ENCODE data around the gene FAM107A.

DNA sequence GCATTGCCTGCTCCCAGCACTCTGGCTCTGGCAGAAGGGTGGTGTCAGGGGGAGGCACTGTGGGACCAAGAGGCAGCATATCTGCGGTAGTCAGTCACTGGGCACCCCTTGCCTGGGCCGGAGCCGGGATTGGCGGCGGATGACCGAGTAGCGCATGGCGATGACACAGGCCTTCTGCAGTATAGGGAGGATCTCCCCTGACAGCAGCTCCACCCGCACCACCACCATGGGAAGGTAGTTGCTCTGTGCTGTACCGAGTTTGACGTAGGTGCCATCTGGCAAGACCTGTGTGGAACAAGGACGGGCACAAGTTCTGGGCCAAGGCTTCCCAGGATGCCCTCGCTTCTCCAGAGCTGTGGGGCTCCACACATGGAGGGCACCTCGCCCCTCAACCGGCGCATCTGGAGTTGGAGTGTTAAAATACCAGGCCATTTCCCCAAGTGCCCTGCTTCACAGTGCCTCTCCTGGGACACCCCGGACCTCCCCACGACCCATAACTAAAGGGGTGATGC lies 46.8 kb downstream of the FAM107A start:
- TF ChIP-seq POLR2A (conservative IDR thresholded peaks at IDR 0.05) (no peak), SMAD4 (CRISPR knock-in tag; conservative IDR thresholded peaks at IDR 0.05) (no peak), TAF1 (IDR thresholded peaks at IDR 0.05; ENCODE audit: control insufficient read depth, extremely low read depth, insufficient read depth, low read length, severe bottlenecking) (no peak), CTCF (IDR thresholded peaks at IDR 0.05 in 2 of 3, conservative IDR thresholded peaks at IDR 0.05 in 1 of 3; ENCODE audit: insufficient read depth in 2 of 3, low read depth in 1 of 3, low read length in 3 of 3) (no peak), DPF2 (IDR thresholded peaks at IDR 0.05) (no peak), EP300 (IDR thresholded peaks at IDR 0.05; ENCODE audit: low read length) (no peak), EZH2 (IDR thresholded peaks at IDR 0.05; ENCODE audit: borderline replicate concordance, low read depth, low read length) (no peak), RBBP5 (IDR thresholded peaks at IDR 0.05; ENCODE audit: borderline replicate concordance, insufficient read depth, low read length, poor library complexity, severe bottlenecking) (no peak)
